ENCODE results near the gene HECW1.

Gene HECW1

GRCh38 chr7:43467406-43467805 lies 355.0 kb downstream of the HECW1 start:
- H3K27me3 ChIP-seq (ENCODE audit: control insufficient read depth, insufficient read depth, low read length), result no peaks in the 10 kb centered on the region
- no peak overlapping the region for H3K27ac ChIP-seq (ENCODE audit: low read depth, low read length)
- no peaks in the 10 kb centered on the region for H3K9me3 ChIP-seq (ENCODE audit: control insufficient read depth, insufficient read depth, low read length)
- H3K4me1 ChIP-seq (ENCODE audit: control insufficient read depth, insufficient read depth, low read length), result peaks cover 29% of the 10 kb centered on the region
- H3K36me3 ChIP-seq (ENCODE audit: control insufficient read depth, insufficient read depth, low read length), result no peaks in the 10 kb centered on the region
- H3K4me3 ChIP-seq (ENCODE audit: low read depth, low read length), result no peak overlapping the region
- no peak overlapping the region for H3K9ac ChIP-seq (ENCODE audit: low read depth, low read length)

DNA sequence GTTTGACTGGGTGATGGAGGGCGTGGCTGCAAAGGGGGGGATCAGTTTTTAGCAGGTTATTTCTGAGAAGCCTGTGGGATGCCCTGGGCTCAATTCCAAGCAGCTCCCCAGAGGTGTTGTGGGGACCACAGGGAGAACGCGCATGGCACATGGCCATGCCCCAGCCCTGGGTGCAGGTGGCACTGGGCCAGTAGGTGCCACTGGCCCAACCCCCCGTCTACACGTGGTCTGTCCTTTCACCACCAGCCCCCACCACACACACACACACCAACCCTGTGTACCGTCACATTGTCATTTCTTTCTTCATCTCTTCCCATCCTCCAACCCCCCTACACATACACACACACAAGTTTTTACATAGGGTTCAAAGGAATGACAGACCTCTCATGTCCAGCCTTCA lies 355.4 kb downstream of the HECW1 start:
- H3K9ac ChIP-seq (ENCODE audit: low read depth, low read length), result no peak overlapping the region
- no peaks in the 10 kb centered on the region for H3K27me3 ChIP-seq (ENCODE audit: control insufficient read depth, insufficient read depth, low read length)
- H3K27ac ChIP-seq (ENCODE audit: low read depth, low read length), result no peak overlapping the region
- H3K4me1 ChIP-seq (ENCODE audit: control insufficient read depth, insufficient read depth, low read length), result peaks cover 26% of the 10 kb centered on the region
- H3K36me3 ChIP-seq (ENCODE audit: control insufficient read depth, insufficient read depth, low read length), result no peaks in the 10 kb centered on the region
- H3K9me3 ChIP-seq (ENCODE audit: control insufficient read depth, insufficient read depth, low read length), result no peaks in the 10 kb centered on the region
- no peak overlapping the region for H3K4me3 ChIP-seq (ENCODE audit: low read depth, low read length)

DNA sequence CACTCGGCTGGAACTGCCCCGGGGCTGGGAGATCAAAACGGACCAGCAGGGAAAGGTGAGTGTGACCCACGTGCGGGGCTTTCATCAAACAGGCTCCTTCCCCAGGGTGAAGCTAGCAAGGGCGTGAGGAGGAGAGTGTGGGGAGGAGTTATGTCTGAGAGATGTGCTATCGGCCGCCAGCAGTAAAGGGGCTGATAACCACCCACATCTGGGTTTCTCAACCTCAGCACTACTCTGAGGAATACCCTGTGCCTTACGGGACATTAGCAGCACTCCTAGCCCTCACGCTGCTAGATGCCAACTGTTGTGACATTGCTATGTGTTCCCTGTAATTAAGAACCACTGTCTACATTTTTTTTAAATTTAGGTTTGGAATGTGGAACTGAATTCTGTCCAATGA lies 356.6 kb downstream of the HECW1 start:
- Histone ChIP-seq H3K9ac (ENCODE audit: low read depth, low read length) (no peak overlapping the region), H3K27me3 (ENCODE audit: control insufficient read depth, insufficient read depth, low read length) (no peaks in the 10 kb centered on the region), H3K36me3 (ENCODE audit: control insufficient read depth, insufficient read depth, low read length) (no peaks in the 10 kb centered on the region), H3K9me3 (ENCODE audit: control insufficient read depth, insufficient read depth, low read length) (no peaks in the 10 kb centered on the region), H3K27ac (ENCODE audit: low read depth, low read length) (no peak overlapping the region), H3K4me1 (ENCODE audit: control insufficient read depth, insufficient read depth, low read length) (peaks cover 19% of the 10 kb centered on the region; the same call in 1 of the 2 replicates), H3K4me3 (ENCODE audit: low read depth, low read length) (no peak overlapping the region)

GRCh38 chr7:43470110-43470509 lies 357.7 kb downstream of the HECW1 start:
- Histone ChIP-seq H3K9ac (ENCODE audit: low read depth, low read length) (no peak overlapping the region), H3K4me3 (ENCODE audit: low read depth, low read length) (no peak overlapping the region), H3K27ac (ENCODE audit: low read depth, low read length) (no peak overlapping the region), H3K36me3 (ENCODE audit: control insufficient read depth, insufficient read depth, low read length) (no peaks in the 10 kb centered on the region), H3K27me3 (ENCODE audit: control insufficient read depth, insufficient read depth, low read length) (no peaks in the 10 kb centered on the region), H3K9me3 (ENCODE audit: control insufficient read depth, insufficient read depth, low read length) (no peaks in the 10 kb centered on the region), H3K4me1 (ENCODE audit: control insufficient read depth, insufficient read depth, low read length) (peaks cover 17% of the 10 kb centered on the region; the same call in 1 of the 2 replicates)

GRCh38 chr7:43475983-43476382 lies 363.5 kb downstream of the HECW1 start:
- H3K4me1 ChIP-seq (ENCODE audit: control insufficient read depth, insufficient read depth, low read length), result peaks cover 6% of the 10 kb centered on the region; the same call in 1 of the 2 replicates
- H3K9me3 ChIP-seq (ENCODE audit: control insufficient read depth, insufficient read depth, low read length), result peaks cover 6% of the 10 kb centered on the region; the same call in 1 of the 2 replicates
- no peak overlapping the region for H3K9ac ChIP-seq (ENCODE audit: low read depth, low read length)
- no peaks in the 10 kb centered on the region for H3K27me3 ChIP-seq (ENCODE audit: control insufficient read depth, insufficient read depth, low read length)
- no peak overlapping the region for H3K4me3 ChIP-seq (ENCODE audit: low read depth, low read length)
- no peaks in the 10 kb centered on the region for H3K36me3 ChIP-seq (ENCODE audit: control insufficient read depth, insufficient read depth, low read length)
- H3K27ac ChIP-seq (ENCODE audit: low read depth, low read length), result no peak overlapping the region

DNA sequence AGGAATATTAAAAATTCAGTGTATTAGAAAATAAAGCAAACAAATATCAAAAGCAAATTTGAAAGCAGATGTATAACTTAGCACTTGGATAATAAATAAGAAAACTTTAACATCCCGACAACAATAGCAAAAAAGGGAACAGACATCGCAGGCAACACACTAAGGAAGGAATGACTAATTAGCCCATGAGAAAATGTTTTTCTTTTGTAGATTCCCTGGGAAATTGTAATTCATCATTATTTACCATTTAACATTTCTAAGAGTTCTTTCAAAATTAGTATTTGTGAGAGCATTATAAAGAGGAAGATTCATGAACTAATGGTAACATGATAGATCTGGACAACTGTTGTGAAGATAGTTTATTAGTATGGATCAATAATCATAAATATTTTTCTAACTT lies 364.4 kb downstream of the HECW1 start:
- H3K36me3 ChIP-seq (ENCODE audit: control insufficient read depth, insufficient read depth, low read length), result no peaks in the 10 kb centered on the region
- no peaks in the 10 kb centered on the region for H3K27me3 ChIP-seq (ENCODE audit: control insufficient read depth, insufficient read depth, low read length)
- H3K9me3 ChIP-seq (ENCODE audit: control insufficient read depth, insufficient read depth, low read length), result peaks cover 6% of the 10 kb centered on the region; the same call in 1 of the 2 replicates
- no peak overlapping the region for H3K4me3 ChIP-seq (ENCODE audit: low read depth, low read length)
- no peak overlapping the region for H3K9ac ChIP-seq (ENCODE audit: low read depth, low read length)
- H3K27ac ChIP-seq (ENCODE audit: low read depth, low read length), result no peak overlapping the region
- H3K4me1 ChIP-seq (ENCODE audit: control insufficient read depth, insufficient read depth, low read length), result peaks cover 6% of the 10 kb centered on the region; the same call in 1 of the 2 replicates

DNA sequence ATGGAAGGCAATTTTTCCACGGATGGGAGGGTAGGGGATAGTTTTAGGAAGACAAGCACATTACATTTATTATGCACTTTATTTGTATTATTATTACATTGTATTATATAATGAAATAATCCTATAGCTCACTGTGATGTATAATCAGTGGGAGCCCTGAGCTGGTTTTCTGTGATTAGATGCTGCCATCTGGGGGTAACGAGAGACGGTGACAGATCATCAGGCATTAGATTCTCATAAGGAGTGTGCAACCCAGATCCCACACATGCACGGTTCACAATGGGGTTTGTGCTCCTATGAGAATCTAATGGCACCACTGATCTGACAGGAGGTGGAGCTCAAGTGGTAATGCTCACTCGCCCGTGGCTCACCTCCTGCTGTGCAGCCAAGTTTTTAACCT lies 366.6 kb downstream of the HECW1 start:
- H3K4me3 ChIP-seq (ENCODE audit: low read depth, low read length), result no peak overlapping the region

GRCh38 chr7:43479543-43479942 lies 367.1 kb downstream of the HECW1 start:
- no peak overlapping the region for H3K4me3 ChIP-seq (ENCODE audit: low read depth, low read length)
- H3K4me1 ChIP-seq (ENCODE audit: control insufficient read depth, insufficient read depth, low read length), result no peaks in the 10 kb centered on the region
- H3K9ac ChIP-seq (ENCODE audit: low read depth, low read length), result no peak overlapping the region
- no peak overlapping the region for H3K27ac ChIP-seq (ENCODE audit: low read depth, low read length)
- H3K36me3 ChIP-seq (ENCODE audit: control insufficient read depth, insufficient read depth, low read length), result no peaks in the 10 kb centered on the region
- no peaks in the 10 kb centered on the region for H3K27me3 ChIP-seq (ENCODE audit: control insufficient read depth, insufficient read depth, low read length)
- H3K9me3 ChIP-seq (ENCODE audit: control insufficient read depth, insufficient read depth, low read length), result peaks cover 6% of the 10 kb centered on the region; the same call in 1 of the 2 replicates

More for the DNA sequence above, 366.6 kb downstream of the HECW1 start:
- H3K4me1 ChIP-seq (ENCODE audit: control insufficient read depth, insufficient read depth, low read length), result no peaks in the 10 kb centered on the region
- H3K27ac ChIP-seq (ENCODE audit: low read depth, low read length), result no peak overlapping the region
- H3K36me3 ChIP-seq (ENCODE audit: control insufficient read depth, insufficient read depth, low read length), result no peaks in the 10 kb centered on the region
- H3K9ac ChIP-seq (ENCODE audit: low read depth, low read length), result no peak overlapping the region
- H3K27me3 ChIP-seq (ENCODE audit: control insufficient read depth, insufficient read depth, low read length), result no peaks in the 10 kb centered on the region
- peaks cover 6% of the 10 kb centered on the region; the same call in 1 of the 2 replicates for H3K9me3 ChIP-seq (ENCODE audit: control insufficient read depth, insufficient read depth, low read length)

- no peaks in the 10 kb centered on the region for H3K36me3 ChIP-seq (ENCODE audit: control insufficient read depth, insufficient read depth, low read length)
- H3K27ac ChIP-seq (ENCODE audit: low read depth, low read length), result no peak overlapping the region
Observed at GRCh38 chr7:43480581-43480980, 368.1 kb downstream of the HECW1 start.

DNA sequence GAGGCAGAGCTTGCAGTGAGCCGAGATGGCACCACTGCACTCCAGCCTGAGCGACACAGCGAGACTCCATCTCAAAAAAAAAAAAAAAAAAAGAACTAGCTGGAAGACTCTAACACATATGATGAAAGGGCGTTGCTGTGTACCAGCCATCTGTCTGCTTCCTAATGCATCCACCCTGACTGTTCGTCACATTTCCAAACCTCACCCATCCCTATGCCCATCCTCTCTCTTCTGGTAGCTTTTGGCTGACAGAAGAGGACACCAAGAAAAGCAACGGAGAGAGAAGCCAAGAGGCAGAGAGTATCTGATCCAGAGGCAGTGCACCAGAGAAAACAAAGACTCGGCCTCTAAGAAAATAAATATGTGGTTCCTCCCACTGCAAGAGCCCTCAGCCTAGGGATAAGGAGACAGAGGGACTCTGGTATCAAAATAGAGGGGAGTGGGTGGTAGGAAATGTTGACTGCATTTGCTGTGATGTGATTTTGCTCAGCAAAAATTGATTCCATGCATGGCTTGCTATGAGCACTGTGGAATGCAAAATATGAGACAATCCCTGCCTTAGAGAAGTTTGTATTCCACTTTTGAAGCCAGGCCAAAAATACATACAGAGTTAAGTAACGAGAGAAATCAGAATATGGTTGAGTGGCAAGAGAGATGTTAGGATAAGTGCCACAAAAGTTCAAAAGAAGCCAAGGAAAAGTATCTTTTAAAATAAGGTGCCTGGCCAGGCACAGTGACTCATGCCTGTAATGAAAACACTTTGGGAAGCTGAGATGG lies 369.6 kb downstream of the HECW1 start:
- H3K4me1 ChIP-seq (ENCODE audit: control insufficient read depth, insufficient read depth, low read length), result no peaks in the 10 kb centered on the region

More at GRCh38 chr7:43480581-43480980, 368.1 kb downstream of the HECW1 start:
- Histone ChIP-seq H3K9me3 (ENCODE audit: control insufficient read depth, insufficient read depth, low read length) (peaks cover 6% of the 10 kb centered on the region; the same call in 1 of the 2 replicates), H3K4me3 (ENCODE audit: low read depth, low read length) (no peak overlapping the region), H3K27me3 (ENCODE audit: control insufficient read depth, insufficient read depth, low read length) (no peaks in the 10 kb centered on the region), H3K4me1 (ENCODE audit: control insufficient read depth, insufficient read depth, low read length) (no peaks in the 10 kb centered on the region), H3K9ac (ENCODE audit: low read depth, low read length) (no peak overlapping the region)

DNA sequence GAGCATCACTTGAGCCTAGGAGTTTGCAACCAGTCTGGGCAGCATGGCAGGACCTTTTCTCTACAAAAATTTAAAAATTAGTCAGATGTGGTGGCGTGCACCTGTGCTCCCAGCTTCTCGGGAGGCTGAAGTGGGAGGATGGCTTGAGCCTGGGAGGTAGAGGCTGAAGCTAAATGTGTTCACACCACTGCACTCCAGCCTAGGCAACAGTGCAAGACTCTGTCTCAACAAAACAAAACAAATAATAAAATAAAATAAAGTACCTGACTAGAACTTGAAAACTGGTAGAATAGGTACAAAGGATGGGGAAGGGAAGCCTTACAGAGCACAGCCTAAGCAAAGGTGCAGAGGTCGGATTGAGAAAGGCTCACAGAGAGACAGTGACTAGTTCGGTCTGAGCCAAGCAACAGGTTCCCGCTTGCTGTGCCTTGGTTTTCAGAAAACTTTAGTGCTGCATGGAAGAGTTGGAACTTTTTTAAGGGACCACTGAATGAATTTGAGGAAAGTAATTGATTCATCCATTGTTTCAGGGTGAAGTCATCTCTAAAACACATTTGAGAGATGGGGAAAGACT lies 370.3 kb downstream of the HECW1 start:
- Histone ChIP-seq H3K4me1 (ENCODE audit: control insufficient read depth, insufficient read depth, low read length) (no peaks in the 10 kb centered on the region), H3K9me3 (ENCODE audit: control insufficient read depth, insufficient read depth, low read length) (peaks cover 6% of the 10 kb centered on the region; the same call in 1 of the 2 replicates), H3K27me3 (ENCODE audit: control insufficient read depth, insufficient read depth, low read length) (no peaks in the 10 kb centered on the region)

More for the DNA sequence above, 369.6 kb downstream of the HECW1 start:
- no peak overlapping the region for H3K9ac ChIP-seq (ENCODE audit: low read depth, low read length)
- peaks cover 6% of the 10 kb centered on the region; the same call in 1 of the 2 replicates for H3K9me3 ChIP-seq (ENCODE audit: control insufficient read depth, insufficient read depth, low read length)
- no peak overlapping the region for H3K27ac ChIP-seq (ENCODE audit: low read depth, low read length)
- H3K27me3 ChIP-seq (ENCODE audit: control insufficient read depth, insufficient read depth, low read length), result no peaks in the 10 kb centered on the region
- H3K4me3 ChIP-seq (ENCODE audit: low read depth, low read length), result no peak overlapping the region
- no peaks in the 10 kb centered on the region for H3K36me3 ChIP-seq (ENCODE audit: control insufficient read depth, insufficient read depth, low read length)

More for the DNA sequence above, 370.3 kb downstream of the HECW1 start:
- Histone ChIP-seq H3K27ac (ENCODE audit: low read depth, low read length) (no peak overlapping the region), H3K36me3 (ENCODE audit: control insufficient read depth, insufficient read depth, low read length) (no peaks in the 10 kb centered on the region), H3K9ac (ENCODE audit: low read depth, low read length) (no peak overlapping the region), H3K4me3 (ENCODE audit: low read depth, low read length) (no peak overlapping the region)
